Astrocyte of the hippocampus (primary cell): ENCODE measurements around the gene RNF32.

ENCODE experiments used
- DNase-seq: peaks from one replicate; pipeline ENCODE4 v3.0.0; 2011; ENCODE audit warnings: low read depth, low spot score

RNF32 gene

DNA sequence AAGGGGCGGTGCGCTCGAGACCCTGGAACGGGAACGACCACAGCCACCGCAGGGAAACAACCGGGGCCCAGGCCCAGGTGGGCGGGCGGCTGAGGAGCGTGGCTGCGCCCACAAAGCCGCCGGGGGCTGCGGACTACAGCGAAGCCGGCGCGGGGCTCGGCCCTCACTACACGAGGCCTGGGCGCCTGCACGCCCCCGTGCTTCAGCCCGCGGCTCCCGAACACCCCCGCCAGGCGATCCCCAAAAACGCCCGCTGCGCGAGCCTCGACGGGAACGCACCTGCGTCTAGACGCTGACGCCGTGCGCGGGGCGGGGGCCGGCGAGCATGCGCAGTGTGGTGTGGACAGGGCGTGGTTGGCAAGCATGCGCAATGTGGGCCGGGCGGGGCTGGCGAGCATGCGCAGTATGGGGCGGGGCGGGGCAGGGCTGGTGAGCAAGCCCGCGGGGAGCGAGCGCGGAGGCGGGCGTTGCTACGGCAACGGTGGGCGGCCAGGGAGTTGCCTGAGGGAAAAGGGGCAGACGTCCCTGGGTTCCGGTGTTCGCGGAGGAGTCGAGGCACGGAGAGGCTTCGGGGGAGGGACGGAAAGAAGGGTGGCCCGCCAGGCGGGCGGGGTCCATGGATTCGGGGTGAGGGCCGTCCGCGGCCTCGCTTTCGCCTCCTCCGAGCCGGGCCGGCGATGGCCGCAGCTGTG, at the start of gene RNF32:
Gene RNF32 (plus strand): TSS at position 518 of the 692 bp plus-strand sequence. CDS start 3,104 bp downstream, outside the sequence.
- peak; percentile 98 for DNase-seq

- no peak for DNase-seq
Measured at GRCh38 chr7:156592155-156592884, 48.3 kb upstream of the RNF32 start.

GRCh38 chr7:156594283-156595080, 46.1 kb upstream of the RNF32 start:
- no peak for DNase-seq

- DNase-seq: no peak
Measured at GRCh38 chr7:156600496-156600895, 40.1 kb upstream of the RNF32 start.

GRCh38 chr7:156602283-156602682, 38.3 kb upstream of the RNF32 start:
- DNase-seq: no peak

DNA sequence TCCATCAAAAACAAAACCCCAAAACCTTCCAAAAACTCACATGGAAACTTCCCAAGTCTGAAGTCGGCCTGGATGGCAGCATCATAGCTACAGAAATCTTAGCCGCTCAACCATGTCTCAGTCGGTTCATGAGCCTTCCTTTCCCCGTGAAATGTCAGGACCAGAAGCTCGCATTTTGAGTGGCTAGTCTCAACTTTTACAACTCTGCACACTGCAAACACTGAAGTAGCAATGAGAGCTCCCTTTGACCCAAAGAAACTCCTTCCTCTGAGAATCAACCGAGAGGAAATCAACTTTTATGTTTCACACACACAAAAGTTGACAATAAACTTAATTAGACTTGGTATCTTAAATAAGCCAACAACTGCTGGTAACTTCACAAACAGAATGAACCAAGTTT, 37.6 kb upstream of the RNF32 start:
- no peak for DNase-seq

- no peak for DNase-seq
Measured at GRCh38 chr7:156603629-156604028, 36.9 kb upstream of the RNF32 start.

- DNase-seq: peak; percentile 36
Measured at GRCh38 chr7:156604311-156604710, 36.3 kb upstream of the RNF32 start.

GRCh38 chr7:156604836-156605695, 35.5 kb upstream of the RNF32 start:
- no peak for DNase-seq

DNA sequence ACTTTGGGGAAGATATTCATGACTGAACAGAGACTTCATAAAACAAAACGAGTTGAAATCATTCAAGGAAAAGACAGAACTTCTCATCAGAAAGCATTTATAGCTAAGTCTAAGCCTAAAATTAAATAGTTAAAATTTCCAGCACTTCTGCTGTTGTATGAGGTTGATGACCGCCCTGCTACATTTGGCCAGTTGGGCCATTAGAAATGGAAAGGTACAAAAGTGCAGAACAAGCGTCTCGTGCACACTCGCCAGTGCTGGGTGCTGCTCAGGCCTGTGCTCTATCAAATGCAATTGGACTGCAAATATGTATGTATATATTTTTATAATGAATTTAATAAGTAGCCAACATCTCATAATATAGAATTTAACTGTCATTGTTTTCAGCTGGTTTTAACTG, 34.4 kb upstream of the RNF32 start:
- DNase-seq: no peak

DNA sequence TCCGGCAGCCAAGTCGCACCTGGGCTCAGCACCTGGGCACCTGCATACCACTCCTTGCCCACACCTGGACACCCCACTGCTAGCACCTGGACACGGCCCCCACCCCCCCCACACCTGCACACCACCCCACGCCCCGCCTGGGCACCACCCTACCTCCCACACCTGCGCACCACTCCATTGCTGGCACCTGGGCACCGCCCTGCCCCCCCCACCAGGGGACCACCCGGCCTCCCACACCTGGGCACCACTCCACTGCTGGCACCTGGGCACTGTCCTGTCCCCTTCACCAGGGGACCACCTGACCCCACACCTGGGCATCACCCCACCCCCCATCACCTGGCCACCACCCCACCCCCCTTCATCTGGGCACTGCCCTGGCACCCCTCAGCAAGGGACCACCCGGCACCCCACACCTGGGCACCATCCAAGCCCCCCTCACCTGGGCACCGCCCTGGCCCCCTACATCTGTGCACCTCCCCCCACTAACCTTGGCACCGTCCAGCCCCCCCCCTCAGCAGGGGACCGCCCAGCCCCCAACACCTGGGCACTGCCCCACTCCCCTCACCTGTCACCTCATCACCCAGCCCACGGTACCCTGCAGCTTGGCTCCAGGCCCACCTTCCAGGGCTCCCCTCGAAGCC, 33.8 kb upstream of the RNF32 start:
- no peak for DNase-seq

DNA sequence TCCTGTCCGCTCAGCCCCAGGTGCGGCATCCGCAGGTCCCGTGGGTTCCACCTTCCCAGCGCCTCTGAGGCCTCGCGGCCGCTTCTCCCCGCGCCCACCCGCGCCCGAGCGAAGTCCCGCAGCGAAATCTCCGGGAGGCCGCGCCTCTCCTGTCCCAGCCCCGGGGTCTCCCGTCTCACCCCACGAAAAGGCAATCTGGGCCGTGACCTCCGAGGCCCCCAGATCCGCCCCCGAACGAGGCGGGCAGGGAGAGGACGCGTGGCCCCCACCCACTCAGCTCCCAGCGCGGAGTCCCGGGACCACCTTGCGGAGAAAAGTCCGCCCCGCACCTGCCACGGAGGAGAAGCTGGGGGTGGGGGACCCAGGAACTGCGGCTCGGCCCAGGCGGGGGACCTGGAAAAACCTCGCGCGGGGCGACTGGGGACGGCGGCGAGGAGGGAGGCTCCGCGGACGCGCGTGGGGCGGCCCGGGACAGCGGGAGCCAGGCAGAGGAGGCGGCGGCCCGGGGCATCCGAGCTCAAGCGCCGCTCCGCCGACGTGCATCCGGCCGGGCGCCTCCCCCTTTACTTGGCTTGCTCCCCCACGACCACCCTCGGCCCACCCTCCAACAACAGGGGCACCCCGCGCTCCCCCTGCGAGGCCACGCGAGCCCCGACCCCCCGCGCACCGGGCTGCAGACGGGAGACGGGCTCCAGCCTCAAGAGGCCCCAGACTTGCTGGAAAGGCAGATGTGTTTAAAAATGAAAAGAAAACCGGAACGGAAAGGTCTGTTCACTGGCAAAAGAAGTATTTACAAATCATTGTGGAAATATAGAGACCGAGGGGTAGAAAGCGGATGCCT, 33.0 kb upstream of the RNF32 start:
- peak; percentile 27 for DNase-seq

GRCh38 chr7:156608173-156608478, 32.4 kb upstream of the RNF32 start:
- no peak for DNase-seq

- DNase-seq: no peak
Measured at GRCh38 chr7:156609010-156609877, 31.3 kb upstream of the RNF32 start.

DNA sequence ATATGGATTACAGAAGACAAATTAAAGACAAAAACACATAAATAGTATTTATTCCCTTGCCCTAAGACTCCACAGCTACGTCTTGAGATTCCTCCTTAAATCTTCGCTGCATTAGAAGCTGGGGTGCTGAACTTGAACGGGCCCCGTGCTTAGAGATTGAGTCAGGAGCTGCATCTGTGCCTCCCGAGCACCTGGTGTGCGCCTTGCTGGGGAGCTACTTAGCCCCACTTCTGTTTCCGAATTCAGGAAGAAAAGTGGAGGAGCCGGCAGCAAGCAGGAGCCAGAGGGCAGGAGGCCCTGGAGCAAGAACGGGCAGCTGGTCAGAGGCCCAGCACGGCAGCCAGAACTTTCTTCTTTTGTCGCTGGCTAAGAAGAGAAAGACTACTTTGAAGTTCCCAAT, 30.4 kb upstream of the RNF32 start:
- DNase-seq: no peak

- DNase-seq: no peak
Measured at GRCh38 chr7:156610601-156611000, 30.0 kb upstream of the RNF32 start.

DNA sequence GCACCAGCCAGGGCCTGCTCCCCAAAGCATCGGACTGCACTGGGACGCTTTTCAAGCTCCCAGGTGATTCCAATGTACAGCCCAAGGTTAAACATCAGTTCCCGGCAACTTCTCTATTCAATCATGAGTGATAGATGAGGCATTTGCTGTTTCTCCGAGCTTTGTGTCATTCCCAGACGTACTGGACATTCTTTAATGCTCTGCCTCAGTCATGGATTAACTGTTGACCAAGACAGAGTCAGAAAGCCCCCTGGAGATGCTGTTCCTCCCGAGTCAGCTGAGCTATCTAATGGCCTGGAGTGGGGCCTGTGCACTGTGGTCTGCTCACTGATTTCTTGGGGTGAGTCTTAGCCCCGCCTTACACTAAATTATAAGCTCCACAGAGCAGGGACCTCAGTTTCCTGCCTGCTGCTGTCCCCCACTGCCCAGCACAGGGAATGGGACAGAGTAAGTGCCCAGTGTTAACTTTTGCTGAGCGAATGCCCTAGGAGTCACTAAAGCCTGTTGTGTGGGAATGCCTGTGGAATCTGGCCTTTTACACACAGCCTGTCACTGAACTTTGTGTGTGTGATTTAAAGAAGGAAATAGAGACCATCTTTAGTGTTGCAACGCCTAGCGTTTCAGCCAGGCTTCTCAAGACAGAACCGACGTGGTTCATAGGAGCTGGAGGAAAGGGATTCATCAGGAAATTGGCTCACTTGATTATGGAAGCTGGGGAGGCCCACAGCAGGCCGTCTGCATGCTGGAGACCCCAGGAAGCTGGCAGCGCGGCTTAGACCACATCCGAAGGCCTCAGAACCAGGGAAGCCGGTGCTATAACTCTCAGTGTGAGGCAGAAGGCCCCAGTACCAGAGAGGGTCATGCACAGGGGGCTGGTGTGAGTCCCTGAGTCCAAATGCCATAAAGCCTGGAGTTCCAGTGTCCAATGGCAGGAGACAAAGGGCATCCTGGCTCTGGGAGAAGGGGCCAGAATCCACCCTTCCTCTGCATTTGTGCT, 29.3 kb upstream of the RNF32 start:
- DNase-seq: no peak

GRCh38 chr7:156612930-156613329, 27.6 kb upstream of the RNF32 start:
- DNase-seq: no peak
